HG03103 (cell line): ENCODE data around the gene TRAPPC6A.

ENCODE experiments used
- ATAC-seq: cut with Tn5 transposase; IDR thresholded peaks from one replicate; pipeline ENCODE4 v1.9.1; 2021; ENCODE audit warnings: low read depth; ENCODE audit not compliant: unreplicated experiment

Gene TRAPPC6A

DNA sequence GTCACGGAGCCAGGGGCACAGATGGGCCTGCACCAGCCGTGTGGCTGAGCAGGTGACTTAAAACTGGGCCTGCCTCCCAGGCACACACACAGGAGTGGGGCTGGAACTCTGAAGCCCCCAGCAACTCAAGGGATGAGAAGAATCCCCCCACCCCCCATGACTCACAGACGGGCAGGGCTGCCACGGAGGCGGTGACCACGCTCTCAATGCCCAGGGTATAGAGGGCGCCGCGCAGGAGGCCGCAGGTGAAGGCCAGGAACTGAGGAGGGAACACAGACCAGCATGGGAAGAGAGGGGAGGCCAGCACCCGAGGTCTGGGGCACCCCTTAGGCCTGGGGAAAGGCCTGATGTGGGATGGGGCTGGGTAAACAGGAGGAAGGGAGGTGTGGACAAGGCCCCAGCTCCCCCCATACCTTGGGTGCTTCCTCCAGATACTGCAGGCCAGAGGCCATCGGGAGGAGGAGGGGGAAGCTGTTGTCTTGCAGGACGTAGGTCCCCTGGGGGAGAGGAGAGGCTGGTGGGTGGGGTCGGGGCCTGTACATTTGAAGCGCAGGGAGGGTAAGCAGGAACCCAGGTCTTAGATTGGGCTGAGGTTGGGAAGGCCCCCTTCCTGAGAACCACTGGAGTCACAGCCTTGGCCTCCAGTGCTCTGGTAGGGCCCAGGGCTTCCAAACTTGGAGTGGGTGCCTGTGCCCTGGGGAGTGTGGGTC lies 14.1 kb downstream of the TRAPPC6A start:
- no peak for ATAC-seq

DNA sequence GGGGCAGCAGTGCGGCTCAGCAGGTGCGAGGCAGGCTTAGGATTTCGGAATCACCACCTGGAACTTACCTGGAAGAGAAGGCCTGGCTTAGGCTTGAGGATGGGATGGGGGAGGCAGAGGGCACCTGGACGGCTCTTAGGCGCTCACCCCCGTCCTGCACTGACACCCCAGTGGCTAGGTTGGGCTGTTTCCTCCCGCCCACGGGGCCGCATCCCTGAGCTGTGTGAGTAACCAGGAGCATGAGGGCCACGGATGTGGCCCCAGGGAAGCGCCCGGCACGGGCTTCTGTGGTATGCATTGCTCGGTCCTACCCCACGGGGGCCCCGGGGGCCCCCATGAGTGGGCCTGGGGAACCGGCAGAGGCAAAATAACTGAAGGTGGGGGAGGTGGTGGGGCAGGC lies 14.9 kb downstream of the TRAPPC6A start:
- no peak for ATAC-seq

DNA sequence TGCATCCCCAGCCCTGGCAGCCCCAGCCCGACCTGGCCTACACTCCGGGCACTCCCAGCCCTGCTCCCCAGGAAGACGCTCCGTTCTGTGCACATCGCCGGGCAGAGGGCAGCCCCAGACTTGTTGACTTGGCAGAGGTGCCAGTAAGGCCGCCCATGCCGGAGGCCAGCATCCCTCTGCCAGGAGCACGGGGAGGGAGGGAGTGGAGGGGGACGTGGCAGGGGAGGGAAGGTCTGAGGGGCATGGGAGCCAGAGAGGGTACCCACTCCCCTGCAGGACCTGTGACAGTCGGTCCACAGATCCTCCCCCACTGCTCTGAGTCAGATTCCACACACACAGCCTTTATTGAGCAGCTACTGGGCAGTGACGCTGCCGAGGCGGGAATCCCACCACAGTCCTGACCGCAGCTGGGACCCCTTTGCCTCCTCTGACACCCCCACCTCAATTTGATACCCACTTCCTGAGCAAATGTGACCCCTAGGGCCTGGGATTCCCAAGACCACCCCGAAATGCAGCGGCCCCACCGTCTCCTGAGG lies 15.4 kb downstream of the TRAPPC6A start:
- ATAC-seq: no peak

DNA sequence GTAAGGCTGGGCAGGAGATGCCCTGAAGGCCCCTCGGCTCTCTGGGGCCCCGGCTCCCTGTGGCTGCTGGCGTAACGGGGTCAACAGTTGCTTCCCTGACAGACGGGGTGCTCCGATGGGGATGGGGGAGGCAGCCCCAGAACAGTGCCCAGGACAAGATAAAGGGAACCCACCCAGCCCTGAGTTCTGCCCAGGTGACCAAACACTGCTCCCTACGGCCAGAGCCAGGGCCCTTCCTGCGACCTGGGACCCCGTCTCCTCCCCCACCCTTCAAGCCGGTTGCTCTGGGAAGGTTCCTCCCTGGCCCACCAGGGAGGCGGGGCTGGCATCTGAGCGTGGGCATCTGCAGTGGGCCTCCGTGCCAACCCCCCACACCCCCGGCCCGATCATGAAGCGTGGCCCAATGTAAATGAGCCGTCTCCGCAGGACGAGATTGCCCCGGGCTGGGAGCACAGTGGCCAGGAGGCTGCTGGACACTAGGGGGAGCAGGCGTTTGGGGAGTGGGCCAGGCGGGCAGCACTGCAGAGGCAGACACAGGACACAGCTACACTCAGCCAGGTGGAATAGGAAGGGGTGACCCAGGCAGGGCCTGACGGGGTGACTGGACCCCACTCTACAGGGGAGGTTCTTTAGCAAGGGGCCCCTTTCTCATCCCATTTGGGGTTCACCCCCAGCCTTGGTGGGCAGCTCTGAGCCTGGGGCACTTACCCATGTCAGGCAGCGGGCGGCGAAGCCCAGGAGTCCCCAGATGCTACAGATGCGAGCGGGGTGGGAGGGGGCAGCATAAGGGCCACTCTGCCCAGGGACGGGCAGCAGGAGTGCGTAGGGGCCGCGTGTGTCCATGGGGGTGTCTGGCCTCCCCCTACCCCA lies 16.1 kb downstream of the TRAPPC6A start:
- ATAC-seq: no peak

DNA sequence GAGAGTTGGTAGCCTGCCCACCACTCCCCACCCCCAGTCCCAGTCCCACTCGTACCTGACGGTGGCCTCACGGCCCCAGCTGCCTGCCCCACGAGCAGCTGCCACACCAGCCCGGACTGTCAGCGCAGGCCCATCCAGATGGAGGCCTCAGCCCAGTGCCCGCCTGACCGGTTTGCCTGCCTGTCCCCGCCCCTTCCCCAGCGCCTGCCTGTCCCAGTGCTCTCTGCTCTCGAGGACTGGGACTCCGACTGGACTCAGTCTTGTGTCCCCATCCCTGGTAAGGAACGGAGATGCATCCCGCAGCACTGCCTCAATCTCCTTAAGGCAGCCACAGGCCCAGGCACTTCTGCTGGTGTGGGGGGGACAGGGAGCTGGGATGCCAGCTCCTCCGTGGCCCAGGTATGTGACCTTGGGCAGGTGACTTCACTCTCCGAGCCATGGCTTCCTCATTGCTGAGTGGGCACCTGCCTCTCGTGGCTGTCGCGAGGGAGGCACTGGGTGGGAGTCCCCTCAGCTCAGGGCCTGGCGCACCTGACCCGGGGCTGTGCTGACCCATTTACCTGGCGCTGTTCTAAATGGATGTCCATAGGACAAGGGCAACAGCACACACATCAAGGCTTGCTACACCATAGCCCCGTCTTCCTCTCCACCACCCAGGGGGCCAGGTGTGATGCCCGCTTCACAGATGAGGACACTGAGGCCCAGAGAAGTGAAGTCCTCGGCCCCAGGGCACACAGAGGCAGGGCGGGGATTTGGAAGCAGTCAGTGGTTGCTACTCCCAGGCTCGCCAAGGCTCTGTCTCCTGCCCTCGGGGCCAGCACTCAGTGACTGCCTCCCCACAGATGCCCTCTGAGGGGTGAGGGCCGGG lies 16.9 kb downstream of the TRAPPC6A start, which contains the start of gene NKPD1:
Gene NKPD1, minus strand, starts transcription at position 113 of the 868 bp plus-strand sequence. CDS start 832 bp downstream, outside the sequence.
- no peak for ATAC-seq

DNA sequence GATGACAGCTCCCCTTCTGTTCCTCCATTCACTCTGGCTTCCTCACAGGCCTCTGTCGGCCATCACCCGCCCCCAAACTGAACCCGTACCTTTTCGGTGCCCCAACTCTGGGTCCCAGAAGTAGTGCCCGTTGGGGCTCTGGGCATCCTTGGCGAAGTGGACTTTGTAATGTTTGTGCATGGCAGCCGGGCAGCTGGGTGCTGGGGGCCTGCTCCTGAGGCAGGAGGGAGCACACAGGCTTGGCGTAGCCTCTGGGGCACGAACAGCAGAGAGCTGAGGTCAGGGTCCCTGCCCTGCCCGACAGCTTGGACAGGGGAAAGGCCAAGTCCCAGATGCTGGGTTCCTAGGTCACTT lies 18.1 kb downstream of the TRAPPC6A start:
- ATAC-seq: no peak

DNA sequence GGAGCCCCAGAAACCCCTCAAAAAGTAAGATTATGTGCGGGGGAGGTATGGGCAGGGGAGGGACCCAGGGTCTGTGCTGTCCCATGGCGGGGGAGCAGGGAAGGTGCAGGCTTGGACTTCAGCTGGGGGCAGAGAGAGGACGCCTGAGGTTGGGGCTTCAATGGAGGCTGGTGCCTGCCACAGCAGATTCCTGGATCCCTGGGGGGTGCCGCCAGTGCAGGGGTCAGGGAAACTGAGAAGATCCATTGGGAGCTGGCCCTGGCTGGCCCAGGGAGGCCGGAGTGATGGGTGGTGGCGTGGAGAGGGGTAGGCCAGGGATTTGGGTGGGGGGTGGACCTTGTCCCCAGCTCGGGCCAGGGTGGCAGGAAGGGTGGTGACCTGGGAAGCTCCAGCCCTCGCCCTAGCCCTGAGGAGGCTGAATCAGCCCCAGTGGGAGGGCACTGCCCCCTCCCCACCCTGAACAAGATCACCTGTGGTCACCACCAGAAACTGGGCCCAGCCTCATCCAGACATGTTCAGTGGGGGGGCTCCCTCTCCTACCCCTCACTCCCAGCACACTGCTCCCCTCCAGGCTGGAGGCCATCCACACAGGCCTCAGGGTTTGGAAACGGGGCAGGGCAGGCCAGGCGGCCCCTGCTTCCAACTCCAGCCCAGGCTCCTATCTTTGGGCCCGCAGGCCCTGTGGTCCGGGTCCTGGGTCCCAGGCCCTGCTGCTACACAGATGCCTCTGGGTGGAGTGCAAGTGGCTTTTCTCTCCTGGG lies 18.6 kb downstream of the TRAPPC6A start:
- ATAC-seq: no peak

DNA sequence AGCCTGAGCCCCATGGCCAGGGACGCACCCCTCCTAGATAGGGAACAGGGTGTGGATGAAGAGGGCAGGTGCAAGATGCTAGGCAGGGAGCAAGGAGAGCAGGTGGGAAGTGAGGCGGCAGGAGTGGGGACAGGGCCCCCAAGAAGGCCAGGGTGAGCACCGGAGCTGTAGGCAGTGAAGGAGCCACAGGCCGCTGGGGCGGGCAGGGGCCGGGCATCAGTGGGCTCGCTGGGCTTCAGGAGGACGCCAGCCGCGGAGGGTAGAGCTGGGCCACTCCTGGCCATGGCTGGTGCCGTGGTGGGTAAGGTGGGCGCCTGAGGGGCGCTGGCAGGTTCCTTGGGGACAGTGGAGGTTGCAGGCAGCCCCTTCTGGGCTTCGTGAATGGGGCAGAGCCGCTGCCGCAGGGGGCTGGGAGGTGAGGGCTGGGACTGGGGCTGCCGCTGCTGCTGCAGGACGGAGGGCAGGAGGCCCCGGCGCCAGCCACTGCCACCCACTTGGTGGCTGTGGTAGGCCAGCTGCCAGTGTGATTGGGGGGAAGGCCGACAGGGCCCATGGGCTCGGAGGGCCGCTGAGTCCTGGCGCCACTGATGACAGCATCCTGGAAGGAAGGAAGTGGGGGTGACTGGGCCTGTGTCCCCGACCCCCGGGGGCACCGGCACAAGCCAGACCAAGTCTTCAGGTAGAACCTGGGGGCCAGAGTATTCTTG lies 19.4 kb downstream of the TRAPPC6A start:
- no peak for ATAC-seq

DNA sequence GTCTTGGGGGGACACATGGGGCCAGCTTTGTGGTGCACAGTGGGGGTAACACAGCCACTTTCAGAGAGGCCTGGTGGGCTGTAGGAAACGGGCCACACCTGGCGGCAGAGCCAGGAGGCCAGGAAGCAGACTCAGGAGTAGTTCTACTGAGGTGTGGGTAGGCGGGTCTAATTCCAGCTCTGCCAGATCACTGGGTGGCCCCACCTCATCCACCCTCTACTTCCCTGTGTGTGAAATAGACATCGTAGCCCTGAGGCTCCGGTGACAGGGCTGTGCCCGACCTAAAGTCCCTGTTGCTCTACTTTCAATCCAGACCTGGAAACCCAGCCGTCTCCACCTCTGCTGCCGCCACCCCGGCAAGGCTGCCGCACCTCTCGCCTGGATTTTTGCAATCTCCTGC lies 21.3 kb downstream of the TRAPPC6A start:
- ATAC-seq: no peak

DNA sequence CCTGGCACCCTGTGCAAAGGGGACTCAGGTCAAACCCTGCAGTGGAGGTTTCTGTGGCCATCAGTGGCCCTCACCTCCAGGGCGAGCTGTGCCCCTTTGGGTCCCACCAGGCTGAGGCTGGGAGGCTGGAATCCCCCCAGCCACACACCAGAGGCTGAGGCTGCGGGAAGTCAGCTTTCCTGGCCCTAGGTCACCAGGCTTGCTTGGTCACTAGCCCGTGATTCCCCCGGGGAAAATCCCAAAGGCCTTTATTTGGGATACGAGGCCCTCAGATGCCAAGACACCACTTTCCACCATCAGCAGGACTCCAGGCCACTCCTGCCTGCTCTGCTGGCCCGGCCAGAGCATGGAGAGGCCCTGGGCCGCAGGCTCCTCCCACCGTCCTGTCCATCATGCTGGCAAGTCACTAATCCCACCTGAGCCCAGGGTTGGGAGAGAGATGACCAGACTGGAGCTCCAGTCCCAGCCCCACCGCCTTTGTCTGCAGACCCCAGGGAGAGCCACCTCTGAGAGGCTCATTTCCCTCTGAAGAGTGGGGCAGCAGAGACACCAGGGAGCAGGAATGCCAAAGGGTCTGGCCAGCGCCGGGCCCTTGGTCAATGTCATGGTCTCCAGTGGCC lies 21.9 kb downstream of the TRAPPC6A start:
- no peak for ATAC-seq

DNA sequence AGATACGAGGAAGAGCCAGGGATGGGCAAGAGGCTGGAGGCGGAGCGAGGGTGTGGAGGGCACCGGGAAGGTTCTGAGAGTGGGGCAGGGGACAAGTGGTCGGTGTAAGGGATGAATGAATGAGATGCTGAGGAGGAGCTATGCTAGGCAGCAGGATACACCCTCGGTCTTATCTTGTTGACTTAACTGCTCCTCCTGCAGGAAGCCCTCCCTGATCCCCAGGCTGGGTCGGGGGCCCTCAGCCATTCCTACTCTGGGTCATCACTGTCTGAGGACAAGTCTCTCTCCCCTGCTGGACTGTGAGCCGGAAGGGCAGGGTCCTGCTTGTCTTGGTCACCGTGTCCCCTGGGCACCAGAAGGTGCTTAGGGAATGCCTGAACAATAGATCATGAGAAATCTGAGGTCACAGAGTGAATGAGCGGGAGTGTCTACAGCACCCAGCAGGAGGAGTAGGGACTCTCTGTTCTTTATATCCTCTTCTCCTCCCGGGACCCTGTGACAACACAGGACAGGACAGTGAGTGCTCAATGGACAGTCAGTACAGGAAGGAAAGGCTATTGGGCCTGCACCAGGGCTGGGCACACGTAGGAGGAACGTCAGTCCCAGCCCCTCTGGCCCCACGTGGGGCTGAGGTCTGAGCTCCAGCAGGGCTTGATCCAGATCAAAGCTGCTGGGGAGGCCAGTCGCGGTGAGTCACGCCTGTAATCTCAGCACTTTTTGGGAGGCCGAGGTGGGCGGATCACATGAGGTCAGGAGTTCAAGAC lies 23.8 kb downstream of the TRAPPC6A start:
- ATAC-seq: no peak

DNA sequence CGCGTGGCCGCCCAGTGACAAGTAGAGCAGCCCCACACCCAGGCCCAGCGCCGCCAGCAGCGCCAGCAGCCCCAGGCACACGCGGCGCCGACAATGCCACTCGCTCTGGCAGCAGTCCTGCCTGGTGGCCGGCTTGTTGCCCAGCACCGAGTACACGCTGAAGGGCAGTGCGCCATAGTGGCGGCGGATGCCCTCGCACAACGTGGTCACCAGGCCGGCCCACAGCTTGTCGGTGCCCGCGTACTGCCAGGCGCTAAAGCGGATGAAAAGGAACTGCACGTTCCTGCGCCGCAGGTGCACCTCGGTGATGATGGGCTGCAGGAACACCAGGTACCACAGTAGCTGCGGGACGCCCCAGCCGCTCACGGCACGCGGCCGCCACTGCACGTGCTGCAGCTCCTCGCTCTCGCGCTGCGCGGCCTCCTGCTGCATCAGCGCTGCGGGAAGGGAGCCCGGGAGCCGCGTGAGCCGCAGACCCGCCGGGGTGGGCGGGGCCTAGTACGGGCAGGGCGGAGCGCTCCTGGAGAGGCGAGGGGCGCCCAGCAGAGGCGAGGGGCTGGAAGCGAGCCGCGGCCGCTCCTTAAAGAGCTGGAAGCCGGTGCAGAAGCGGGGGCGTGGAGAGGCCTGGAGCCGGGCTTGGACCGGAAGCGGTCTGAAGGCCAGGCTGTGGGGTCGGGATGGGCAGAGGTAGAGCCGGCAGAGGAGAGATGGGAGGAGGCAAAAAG lies 24.5 kb downstream of the TRAPPC6A start:
- no peak for ATAC-seq

DNA sequence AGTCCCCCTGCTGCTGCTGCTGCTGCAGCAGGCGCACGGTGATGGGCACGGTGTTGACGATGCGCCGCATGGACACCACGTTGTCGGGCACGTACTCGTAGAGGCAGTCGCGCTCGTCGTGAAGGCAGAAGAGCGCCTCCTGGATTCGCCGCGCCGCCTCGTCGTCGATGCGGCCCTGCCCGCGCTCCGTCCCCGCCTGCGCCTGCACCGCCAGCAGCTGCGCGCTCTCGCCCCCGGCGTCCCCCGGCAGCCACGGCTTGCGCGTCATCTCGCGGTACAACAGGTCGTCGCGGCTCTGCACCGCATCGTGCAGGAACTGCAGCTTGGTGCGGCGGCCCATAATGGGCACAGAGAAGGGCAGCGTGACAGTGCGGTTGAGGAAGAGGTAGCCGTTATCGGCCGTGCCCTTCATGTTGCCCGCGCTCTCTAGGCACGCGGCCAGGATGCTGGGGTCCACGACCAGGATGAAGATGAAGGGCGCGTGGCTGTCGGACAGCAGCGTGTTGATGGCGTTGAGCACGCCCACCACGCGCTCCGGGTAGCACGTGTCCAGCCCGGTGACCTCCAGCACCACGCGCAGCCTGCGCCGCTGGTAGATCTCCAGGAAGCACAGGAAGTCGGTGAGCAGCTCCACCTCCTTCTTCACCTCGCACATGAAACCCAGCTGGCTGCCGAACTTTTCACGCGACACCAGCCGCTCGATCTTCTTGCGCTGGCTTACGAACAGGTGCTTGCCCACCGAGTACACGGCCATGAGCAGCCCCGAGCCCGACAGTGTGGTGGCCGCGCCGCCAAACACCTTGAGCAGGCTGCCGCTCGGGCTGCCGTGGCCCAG lies 25.3 kb downstream of the TRAPPC6A start:
- no peak for ATAC-seq

DNA sequence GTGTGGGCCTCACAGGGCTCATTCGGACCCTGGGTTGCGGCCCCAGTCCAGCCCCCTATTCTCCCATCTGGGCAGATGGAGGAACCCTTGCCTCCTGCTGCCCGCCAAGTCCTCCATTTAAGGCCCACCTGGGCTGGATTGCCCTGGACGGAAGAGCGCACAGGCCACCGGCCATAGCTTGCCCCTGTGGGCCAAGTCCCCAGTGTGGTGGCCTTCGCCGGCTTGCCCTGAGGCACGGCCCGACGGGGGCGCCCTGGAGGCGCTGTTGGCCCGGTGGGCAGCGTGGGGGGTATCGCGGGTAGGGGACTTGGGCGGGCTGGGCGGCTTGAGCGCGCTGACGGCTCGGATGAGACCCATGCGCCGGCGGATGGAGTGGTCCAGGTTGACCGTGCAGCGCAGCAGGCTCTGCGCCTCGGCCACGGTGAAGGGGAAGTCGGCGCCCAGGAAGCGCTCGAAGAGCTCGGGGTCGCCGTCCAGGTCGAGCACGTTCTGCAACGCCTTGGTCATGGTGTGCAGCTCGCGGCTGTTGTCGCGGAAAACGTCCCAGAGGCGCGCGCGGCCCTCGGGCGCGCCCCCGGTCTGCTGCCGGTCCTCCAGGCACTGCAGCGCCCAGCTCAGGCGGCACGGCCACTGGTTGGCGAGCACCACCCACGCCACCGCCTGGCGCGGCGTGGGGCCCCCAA lies 26.1 kb downstream of the TRAPPC6A start:
- ATAC-seq: no peak

DNA sequence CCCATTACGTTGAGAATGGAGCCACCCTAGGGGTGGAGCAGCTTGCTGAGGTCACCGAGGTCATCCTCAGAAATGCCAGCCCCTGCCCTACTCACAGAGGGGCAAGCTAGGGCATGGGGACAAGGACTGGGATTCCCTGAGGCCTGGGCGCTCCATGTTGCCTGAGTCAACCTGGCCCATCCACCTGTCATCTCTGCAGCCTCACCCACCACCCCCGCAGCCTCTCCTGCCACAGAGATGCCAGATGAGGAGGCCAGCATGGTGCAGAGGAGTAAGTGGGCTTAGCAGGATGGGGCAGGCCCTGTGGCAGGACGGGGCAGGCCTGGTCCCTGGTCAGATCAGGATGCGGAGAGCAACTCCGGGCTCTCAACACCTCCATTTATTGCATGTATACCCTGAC lies 26.7 kb downstream of the TRAPPC6A start:
- ATAC-seq: no peak

DNA sequence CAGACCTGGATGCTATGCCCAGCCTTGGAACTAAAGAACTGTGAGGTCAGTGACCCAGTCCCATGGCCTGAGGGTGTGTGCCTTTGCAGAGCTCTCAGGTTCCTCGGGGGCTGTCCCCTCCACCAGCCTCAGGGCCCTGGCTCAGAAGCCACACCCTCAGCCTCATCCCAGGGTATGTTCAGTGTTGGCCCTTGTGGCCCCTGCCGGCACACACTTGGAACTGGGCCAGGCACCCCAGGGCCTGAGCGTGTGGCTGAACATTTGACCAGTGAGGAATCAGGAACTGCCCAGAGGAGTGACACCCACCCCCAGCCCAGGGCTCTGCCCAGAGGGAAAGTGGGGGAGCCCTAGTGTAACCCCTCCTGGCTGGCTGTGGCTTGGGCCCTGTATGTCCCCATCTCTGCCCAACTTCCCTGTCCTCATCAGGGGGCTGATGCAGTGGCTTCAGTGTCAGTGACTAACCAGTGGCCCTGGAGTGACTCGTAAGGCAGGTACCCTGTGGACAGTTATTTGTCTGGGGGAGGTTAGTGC lies 27.2 kb downstream of the TRAPPC6A start:
- no peak for ATAC-seq
